IPS-15b (cell line): ENCODE data around the gene ZNF407.
"Not testable (repeated sequence)": the region's sequence is repeated elsewhere in the genome, so short reads cannot be mapped to it uniquely, and the experiment has no call there.

ENCODE experiments used
- H3K27me3 ChIP-seq: one replicate; pipeline ENCODE4 v1.6.1; 2013; ENCODE audit warnings: low read length; ENCODE audit not compliant: control insufficient read depth, insufficient read depth
- H3K36me3 ChIP-seq: one replicate; pipeline ENCODE4 v1.6.1; 2013; ENCODE audit warnings: low read length; ENCODE audit not compliant: control insufficient read depth, insufficient read depth
- H3K4me1 ChIP-seq: one replicate; pipeline ENCODE4 v1.6.1; 2013; ENCODE audit warnings: mild to moderate bottlenecking, low read length; ENCODE audit not compliant: control insufficient read depth, insufficient read depth
- H3K4me3 ChIP-seq: one replicate; pipeline ENCODE4 v1.5.1; 2013; ENCODE audit warnings: low read depth, low read length
- H3K9ac ChIP-seq: one replicate; pipeline ENCODE4 v1.6.1; 2013; ENCODE audit warnings: low read depth, mild to moderate bottlenecking, low read length
- H3K9me3 ChIP-seq: one replicate; pipeline ENCODE4 v1.6.1; 2013; ENCODE audit warnings: mild to moderate bottlenecking, low read length; ENCODE audit not compliant: control insufficient read depth, insufficient read depth

Gene ZNF407

DNA sequence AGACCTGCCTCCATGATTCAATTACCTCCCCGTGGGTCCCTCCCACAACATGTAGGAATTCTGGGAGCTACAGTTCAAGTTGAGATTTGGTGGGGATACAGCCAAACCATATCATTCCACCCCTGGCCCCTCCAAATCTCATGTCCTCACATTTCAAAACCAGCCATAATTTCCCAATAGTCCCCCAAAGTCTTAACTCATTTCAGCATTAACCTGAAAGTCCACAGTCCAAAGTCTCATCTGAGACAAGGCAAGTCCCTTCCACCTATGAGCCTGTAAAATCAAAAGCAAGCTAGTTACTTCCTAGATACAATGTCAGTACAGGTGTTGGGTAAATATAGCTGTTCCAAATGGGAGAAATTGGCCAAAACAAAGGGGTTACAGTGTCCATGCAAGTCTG, 32.5 kb upstream of the ZNF407 start:
- H3K9ac ChIP-seq, H3K36me3 ChIP-seq, H3K9me3 ChIP-seq, H3K4me1 ChIP-seq, H3K27me3 ChIP-seq, H3K4me3 ChIP-seq: not testable (repeated sequence)

- not testable (repeated sequence) for H3K9ac ChIP-seq, H3K4me3 ChIP-seq, H3K27me3 ChIP-seq, H3K9me3 ChIP-seq, H3K4me1 ChIP-seq, H3K36me3 ChIP-seq
These were observed 31.7 kb upstream of the ZNF407 start for GRCh38 chr18:74565993-74566392.

DNA sequence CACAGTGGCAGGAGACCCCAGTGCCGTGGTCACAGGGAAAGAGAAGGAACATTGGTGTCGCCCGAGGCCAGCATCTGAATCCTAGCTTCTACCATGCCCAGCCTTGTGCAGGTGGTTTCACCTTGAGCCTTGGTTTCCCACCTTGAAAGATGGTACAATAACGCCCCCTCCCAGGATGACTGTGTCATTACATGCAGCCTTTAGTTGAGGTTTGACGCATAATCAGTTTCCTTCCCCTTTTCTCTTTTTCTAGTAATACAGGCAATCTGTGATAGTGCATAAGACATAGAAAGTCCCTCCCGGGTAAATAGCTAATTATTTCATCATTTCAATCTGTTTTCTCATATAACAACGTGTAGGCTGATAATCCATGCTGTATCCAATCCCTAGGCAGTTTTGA, 29.8 kb upstream of the ZNF407 start:
- Histone ChIP-seq H3K4me1 (no peaks in the 10 kb centered on the region), H3K4me3 (no peak overlapping the region), H3K9me3 (peaks cover 8% of the 10 kb centered on the region), H3K27me3 (no peaks in the 10 kb centered on the region), H3K36me3 (no peaks in the 10 kb centered on the region), H3K9ac (no peak overlapping the region)

DNA sequence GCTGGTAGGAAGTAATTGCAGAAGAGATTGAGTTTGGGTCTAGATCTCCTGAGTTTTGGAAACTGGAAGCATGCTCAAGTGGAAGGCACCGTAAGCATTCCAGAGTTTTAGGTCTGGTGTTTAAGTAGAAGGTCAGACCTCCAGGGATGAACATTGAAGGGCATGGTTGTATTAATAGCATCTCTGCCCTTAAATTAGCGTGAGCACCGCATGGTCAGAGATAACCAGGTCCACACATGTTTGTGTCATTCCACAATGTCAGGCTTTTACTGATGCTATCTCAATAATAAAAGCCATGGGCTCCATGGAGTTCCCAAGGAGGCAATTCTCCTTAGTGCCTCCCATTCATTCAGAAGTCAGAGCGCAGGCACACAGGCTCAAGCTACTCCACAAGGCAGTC, 28.3 kb upstream of the ZNF407 start:
- Histone ChIP-seq H3K4me3 (no peak overlapping the region), H3K27me3 (no peaks in the 10 kb centered on the region), H3K9me3 (peaks cover 8% of the 10 kb centered on the region), H3K4me1 (no peaks in the 10 kb centered on the region), H3K36me3 (no peaks in the 10 kb centered on the region), H3K9ac (no peak overlapping the region)

GRCh38 chr18:74570266-74570665, 27.4 kb upstream of the ZNF407 start:
- Histone ChIP-seq H3K27me3 (no peaks in the 10 kb centered on the region), H3K36me3 (no peaks in the 10 kb centered on the region), H3K4me3 (no peak overlapping the region), H3K9ac (no peak overlapping the region), H3K9me3 (peaks cover 8% of the 10 kb centered on the region), H3K4me1 (no peaks in the 10 kb centered on the region)

DNA sequence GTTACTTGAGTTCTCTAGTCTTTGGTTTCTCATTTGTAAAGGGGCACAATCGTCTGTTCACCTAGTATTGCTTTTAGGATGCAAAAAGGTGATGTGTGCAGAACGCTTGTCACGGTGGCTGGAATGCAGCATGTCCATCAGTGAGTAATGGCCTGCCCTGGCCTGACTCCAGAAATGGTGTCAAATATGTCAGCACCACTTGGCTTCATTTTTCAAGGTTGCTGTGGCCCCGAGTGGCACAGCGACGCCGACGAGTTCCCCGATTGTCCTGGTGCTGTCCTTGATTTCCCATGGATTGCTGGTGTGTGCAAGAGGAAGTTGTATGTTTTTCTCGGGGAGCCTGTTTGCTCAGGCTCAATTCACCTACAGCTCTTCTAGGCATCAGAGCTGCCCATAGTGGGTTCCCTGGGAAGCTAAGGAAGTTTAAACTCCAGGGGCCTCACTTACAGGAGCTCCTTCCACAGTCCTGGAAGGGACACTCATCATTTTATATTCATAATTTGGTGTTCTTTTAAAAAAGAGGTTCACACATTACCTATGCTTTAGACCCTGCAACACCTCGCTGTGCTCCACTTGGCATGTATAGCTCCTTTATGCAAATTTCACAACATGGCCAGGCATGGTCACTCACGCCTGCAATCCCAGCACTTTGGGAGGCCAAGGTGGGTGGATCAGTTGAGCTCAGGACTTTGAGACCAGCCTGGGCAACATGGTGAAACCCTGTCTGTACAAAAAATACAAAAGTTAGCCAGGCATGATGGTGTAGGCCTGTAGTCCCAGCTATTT, 25.6 kb upstream of the ZNF407 start:
- H3K36me3 ChIP-seq, result no peaks in the 10 kb centered on the region
- no peak overlapping the region for H3K4me3 ChIP-seq
- no peaks in the 10 kb centered on the region for H3K9me3 ChIP-seq
- H3K4me1 ChIP-seq, result no peaks in the 10 kb centered on the region
- no peaks in the 10 kb centered on the region for H3K27me3 ChIP-seq
- no peak overlapping the region for H3K9ac ChIP-seq

DNA sequence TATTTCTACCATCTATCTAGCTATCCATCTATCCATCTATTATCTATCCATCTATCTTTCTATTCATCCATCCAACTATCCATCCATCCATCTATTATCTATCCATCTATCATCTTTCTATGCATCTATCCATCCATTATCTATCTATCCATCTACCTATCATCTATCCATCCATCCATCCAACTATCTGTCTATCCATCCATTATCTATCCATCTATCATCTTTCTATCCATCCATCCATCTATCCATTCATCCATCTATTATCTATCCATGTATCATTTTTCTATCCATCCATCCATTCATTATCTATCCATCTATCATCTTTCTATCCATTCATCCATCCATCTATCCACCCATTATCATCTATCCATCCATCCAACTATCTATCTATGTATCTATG, 24.6 kb upstream of the ZNF407 start:
- Histone ChIP-seq H3K9ac (no peak overlapping the region), H3K36me3 (no peaks in the 10 kb centered on the region), H3K4me1 (no peaks in the 10 kb centered on the region), H3K9me3 (no peaks in the 10 kb centered on the region), H3K27me3 (no peaks in the 10 kb centered on the region), H3K4me3 (no peak overlapping the region)

DNA sequence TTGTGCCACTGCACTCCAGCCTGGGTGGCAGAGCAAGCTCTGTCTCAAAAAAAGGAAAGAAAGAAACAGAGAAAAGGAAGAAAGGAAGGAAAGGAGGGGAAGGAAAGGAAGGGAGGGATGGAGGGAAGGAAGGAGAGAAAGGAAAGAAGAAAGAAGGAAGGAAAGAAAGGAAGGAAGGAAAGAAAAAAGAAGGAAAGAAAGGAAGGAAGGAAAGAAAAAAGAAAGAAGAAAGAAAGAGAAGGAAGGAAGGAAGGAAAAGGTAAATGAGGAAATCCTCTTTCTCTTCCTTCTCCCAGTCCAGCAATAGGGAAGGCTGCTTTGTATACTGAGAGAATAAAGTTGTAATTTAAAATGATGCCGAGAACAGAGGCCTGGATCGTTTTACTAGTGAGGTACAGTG, 22.8 kb upstream of the ZNF407 start:
- H3K36me3 ChIP-seq, result no peaks in the 10 kb centered on the region
- H3K4me3 ChIP-seq, result no peak overlapping the region
- no peaks in the 10 kb centered on the region for H3K27me3 ChIP-seq
- no peaks in the 10 kb centered on the region for H3K9me3 ChIP-seq
- H3K9ac ChIP-seq, result no peak overlapping the region
- no peaks in the 10 kb centered on the region for H3K4me1 ChIP-seq

DNA sequence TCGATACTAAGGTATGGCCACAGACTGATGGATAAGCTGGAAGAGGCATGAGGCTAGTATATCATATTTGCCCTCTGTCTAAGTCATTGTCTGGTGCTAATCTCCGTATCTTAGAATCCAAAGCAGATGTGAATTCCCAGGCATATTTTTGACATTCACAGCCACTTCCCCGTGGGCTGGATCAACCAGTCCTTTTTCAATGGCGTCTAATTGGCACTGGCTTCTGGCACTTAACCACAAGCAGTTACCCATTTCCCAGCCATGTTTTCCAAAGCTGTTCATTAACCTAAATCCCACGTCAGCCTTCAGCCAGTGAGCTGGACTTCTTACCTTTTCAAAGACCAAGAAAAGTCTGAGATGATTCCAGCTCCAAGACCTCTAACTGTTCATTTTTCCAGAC, 20.7 kb upstream of the ZNF407 start:
- Histone ChIP-seq H3K4me3 (no peak overlapping the region), H3K9me3 (no peaks in the 10 kb centered on the region), H3K4me1 (no peaks in the 10 kb centered on the region), H3K36me3 (no peaks in the 10 kb centered on the region), H3K27me3 (no peaks in the 10 kb centered on the region), H3K9ac (no peak overlapping the region)

DNA sequence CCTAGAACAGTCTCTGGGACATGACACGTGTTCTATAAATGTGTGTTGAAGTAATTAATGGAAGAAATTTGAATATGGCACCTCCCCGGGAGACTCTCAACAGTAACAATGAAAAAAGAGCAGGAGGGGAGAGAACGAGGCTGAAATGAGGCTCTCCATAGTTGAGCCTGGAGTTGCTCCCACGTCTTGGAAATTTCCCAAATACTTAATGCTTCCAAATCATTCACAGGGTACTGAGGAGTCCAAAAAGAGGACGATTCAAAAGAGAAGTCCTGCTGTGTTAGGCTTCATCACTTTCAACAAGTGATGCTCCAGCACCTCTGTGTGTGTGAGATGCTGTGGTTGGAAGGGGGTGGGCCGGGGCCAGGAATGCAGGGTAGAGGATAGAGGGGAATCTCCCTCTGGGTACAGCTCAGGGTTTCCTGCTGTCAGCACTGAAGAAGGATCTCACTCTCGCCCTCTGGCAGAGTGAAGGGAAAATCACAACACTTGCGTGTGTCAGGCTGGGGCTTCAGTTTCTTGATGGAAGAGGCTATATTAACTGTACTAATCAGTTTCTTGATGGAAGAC, 18.1 kb upstream of the ZNF407 start:
- Histone ChIP-seq H3K9ac (no peak overlapping the region), H3K4me3 (no peak overlapping the region), H3K9me3 (no peaks in the 10 kb centered on the region), H3K4me1 (no peaks in the 10 kb centered on the region), H3K27me3 (peaks cover 8% of the 10 kb centered on the region), H3K36me3 (no peaks in the 10 kb centered on the region)

GRCh38 chr18:74582642-74583041, 15.0 kb upstream of the ZNF407 start:
- H3K9me3 ChIP-seq, result no peaks in the 10 kb centered on the region
- H3K4me3 ChIP-seq, result no peak overlapping the region
- H3K4me1 ChIP-seq, result no peaks in the 10 kb centered on the region
- no peaks in the 10 kb centered on the region for H3K36me3 ChIP-seq
- no peak overlapping the region for H3K9ac ChIP-seq
- H3K27me3 ChIP-seq, result peaks cover 8% of the 10 kb centered on the region

GRCh38 chr18:74587441-74587840, 10.2 kb upstream of the ZNF407 start:
- H3K9ac ChIP-seq, result no peak overlapping the region
- H3K27me3 ChIP-seq, result peaks cover 9% of the 10 kb centered on the region
- no peaks in the 10 kb centered on the region for H3K4me1 ChIP-seq
- H3K4me3 ChIP-seq, result no peak overlapping the region
- no peaks in the 10 kb centered on the region for H3K9me3 ChIP-seq
- no peaks in the 10 kb centered on the region for H3K36me3 ChIP-seq
